Kidney tubule cell (primary cell): ENCODE measurements around the gene NDUFS2.

Source experiments
- DNase-seq: peaks from one replicate; pipeline ENCODE4 v3.0.0-alpha.2; 2018; ENCODE audit warnings: low spot score

Gene NDUFS2

GRCh38 chr1:161172776-161173376 lies 29.3 kb upstream of the NDUFS2 start:
- peak; percentile 35 for DNase-seq

DNA sequence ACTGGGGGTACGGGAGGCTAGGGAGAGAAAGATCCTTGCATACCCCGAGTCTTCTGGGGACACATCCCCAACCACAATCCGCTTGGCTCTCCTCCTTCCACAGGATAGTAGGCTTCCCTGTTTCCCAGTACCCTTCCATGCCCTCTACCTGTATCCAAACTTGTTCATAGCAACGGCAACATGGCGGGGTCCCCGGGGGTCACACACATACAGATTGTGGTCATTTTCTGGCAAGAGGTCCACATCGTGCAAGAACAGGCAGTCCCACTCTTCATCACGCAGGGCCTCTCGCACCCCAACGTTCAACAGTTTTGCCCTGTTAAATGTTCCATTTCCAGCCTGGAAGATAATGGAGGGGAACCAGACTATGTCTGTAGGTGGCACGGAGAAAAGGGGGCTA lies 28.5 kb upstream of the NDUFS2 start:
- no peak for DNase-seq

DNA sequence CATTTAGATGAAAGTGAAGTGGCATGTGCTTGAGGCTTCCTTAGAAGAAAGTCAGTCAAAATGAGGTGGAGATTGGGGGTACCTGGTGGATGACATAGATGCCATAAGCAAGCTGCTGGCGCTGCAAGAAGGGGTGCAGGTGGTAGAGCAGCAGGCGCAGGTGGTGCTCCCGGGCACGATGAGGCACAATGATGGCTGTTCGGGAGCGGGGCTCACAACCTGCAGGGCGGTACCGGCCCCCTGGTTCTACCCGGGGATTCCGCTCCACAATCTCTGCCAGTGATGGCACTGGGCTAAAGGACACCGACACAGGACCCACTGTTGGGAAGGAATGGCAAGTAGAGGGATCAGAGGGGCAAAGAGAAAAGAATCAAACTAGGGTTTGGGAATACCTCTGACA lies 27.3 kb upstream of the NDUFS2 start:
- DNase-seq, result no peak

GRCh38 chr1:161175771-161176453 lies 26.3 kb upstream of the NDUFS2 start:
- no peak for DNase-seq

GRCh38 chr1:161176468-161177111 lies 25.6 kb upstream of the NDUFS2 start:
- DNase-seq, result no peak

- DNase-seq, result peak; percentile 81
Observed at GRCh38 chr1:161177112-161177935, 24.8 kb upstream of the NDUFS2 start, which contains the start of gene B4GALT3. B4GALT3 (minus strand) TSS chr1:161177507; CDS start chr1:161176060, 1,447 bp downstream.

- DNase-seq, result no peak
Observed at GRCh38 chr1:161177936-161178244, 24.3 kb upstream of the NDUFS2 start.

- DNase-seq, result no peak
Observed at GRCh38 chr1:161179698-161180097, 22.5 kb upstream of the NDUFS2 start.

- no peak for DNase-seq
Observed at GRCh38 chr1:161180639-161181038, 21.5 kb upstream of the NDUFS2 start.

DNA sequence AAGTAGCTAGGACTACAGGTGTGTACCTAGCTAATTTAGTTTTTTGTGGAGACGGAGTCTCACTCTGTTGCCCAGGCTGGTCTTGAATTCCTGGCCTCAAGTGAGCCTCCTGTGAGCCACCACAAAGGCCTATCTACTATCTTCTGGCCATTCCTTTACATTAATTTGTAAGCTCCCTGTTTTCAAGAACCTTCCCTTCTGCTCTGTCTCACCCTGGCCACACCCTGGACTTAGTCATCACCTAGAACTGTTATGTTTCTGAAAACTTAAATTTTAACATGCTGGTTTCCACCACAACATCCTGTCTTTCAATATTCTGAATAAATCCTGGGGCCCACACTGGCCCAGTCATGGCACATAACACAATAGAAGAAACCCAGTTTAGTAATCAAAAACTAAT lies 20.0 kb upstream of the NDUFS2 start:
- peak; percentile 75 for DNase-seq

GRCh38 chr1:161185282-161185682 lies 16.9 kb upstream of the NDUFS2 start:
- DNase-seq, result no peak

GRCh38 chr1:161185732-161186311 lies 16.3 kb upstream of the NDUFS2 start:
- DNase-seq, result no peak

DNA sequence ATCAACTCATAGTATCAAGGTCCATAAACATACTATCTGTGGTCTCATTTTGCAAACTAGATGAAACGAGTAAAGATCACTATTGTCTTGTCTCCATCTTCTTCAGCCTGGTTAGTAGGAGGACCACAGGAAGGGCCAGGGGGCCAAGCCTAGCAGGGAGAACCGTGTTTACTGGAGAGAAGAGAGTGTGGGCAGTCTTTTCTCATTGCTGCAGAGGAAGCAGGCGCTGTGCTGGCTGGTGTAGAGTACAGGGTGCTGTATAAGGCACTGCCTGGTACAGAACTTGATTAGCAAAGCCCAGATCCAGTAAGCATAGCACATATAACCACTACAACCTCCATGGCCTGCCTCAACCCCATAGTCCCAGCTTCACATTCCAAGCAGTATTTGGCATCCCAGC lies 14.9 kb upstream of the NDUFS2 start:
- DNase-seq, result no peak

DNA sequence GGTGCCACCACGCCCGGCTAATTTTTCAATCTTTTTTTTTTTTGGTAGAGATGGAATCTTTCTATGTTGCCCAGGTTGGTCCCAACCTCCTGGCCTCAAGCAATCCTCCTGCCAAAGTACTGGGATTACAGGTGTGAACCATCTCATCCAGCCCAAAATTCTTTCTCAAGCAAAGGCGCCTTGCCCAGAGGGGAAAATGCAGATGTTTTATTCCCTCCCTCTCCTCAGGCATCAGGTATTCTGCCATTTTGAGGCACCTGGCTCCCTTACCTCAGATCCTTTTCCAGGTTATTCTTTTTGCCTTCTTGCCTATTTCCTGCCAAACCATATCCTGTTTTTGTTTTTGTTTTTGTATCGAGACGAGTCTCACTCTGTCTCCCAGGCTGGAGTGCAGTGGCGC lies 13.8 kb upstream of the NDUFS2 start:
- DNase-seq, result no peak

DNA sequence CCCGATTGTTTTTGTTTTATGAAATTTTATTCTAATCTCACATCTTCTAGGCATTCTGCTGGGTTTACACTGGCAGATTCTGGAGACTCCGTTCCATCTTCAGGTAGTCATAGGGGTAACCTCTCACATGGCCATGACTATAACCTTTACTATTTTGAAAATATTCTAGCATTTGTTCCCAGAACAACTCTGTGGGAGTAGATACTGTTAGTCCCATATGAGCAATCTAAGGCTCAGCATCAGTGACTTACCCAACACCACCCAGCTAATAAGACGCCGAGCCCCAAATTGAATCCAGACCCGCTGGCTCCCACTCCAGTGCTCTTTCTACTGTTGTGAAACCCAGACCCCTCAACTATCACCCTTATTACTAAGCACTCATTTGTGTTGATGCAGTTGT lies 13.1 kb upstream of the NDUFS2 start:
- no peak for DNase-seq

DNA sequence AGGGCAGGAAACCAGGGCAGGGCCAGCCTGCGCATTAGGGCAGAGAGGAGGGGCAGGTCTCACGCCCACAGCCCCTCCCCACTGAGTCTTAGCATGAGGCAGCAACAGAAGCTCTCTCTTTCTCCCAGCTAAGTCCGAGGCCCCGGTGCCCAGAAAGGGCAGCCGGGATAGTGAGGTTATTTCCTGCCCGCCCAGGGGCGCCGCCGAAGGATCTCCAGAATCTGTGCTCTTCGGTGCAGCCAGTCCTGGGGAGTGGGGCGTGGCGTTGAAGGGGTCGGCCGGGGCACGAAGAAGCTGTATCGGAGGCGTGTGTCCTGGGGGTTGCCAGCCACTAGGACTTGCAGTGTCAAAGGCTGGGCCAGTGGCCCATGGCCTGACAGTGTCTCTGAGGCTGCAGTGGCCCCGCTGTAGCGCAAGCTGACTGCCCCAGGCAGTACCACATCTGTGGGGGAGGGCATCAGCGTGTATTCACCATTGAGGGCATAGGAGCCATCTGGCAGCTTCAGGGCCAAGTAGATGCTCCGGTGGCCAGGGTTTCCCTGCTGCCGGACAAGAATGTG lies 11.1 kb upstream of the NDUFS2 start:
- no peak for DNase-seq

GRCh38 chr1:161191971-161192370 lies 10.2 kb upstream of the NDUFS2 start:
- DNase-seq, result no peak

DNA sequence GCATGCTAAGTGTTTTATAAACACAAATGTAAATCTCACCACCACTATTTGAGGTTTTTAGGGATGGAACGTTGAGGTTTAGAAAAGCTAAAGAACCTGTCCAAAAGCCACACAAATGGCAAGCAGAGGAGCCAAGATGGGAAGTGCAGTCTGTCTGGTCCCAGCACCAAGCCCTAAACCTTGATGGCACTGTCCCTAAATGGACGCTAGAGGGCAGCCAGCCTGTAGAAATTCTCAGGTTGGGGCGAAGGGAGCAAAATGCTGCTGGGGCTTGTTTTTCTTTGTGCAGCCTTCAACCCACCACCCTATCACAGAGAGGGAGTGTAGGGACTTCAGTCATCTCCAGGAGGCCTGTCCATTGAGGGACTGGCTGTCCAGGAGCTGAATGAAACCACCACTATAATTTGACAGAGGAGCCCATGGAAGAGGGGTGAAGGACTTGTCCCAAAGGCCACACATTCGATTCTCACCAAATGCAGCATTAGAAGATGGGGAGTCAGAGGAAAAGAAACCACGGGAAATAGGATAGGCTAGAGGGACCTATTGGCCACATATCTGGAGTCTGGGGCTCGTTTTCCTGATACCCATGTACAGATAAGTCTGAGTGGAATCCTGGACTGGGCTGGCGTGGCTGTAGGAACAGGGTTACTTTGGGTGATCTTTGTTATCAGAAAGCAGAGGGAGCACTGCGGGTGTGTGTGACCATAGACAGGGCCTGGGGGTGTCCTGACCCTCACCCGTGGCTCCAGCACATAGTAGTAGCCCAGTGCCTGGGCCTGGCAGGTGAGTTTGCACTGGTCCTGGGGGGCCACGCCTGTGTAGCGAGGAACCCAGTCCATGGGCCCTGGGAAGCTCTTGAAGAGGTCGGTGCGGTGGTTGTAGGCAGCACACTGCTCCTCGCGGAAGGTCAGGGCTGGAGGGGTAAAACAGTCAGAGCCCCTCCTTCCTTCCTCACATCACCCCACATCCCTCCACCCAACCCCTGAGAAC lies 9.4 kb upstream of the NDUFS2 start:
- peak; percentile 72 for DNase-seq

DNA sequence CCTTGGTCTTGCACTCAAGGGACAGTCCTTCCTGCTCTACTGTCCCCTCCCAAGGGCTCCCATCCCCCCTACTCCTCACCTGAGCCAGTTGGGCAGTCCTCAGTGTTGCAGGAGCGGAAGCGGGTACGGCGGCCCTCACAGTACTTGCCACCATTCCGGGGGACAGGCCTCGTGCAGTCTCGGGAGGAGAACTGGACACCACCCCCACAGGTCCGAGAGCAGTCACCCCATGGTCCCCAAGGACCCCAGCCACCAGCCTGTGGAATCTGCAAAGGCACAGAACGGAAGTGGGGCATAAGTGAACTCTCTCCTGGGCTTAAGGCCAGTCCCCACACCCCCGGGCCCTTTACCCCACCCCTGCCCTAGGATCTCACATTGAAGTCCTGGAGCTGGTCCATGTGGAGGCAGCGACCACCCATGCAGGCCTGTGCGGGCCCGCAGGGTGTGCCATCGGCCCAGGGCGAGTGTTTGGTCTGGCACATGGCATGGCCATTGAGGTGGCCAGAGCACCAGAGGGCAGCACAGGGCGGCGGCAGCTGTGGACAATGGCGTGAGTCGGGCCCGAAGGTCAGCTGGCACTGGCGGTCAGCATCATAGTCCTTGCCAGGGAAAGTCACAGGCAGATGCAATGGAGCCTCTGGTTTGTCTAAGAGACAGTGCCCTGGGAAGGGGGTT lies 8.5 kb upstream of the NDUFS2 start:
- DNase-seq, result peak; percentile 16

GRCh38 chr1:161195171-161195570 lies 7.0 kb upstream of the NDUFS2 start:
- no peak for DNase-seq
